SK-N-SH treated with all-trans-retinoic acid at 6 μM for 48 hours (cell line): ENCODE results near the gene PTPN1.

Experiments used
- ATAC-seq: fragments of 200-7000 bp; cut with Tn5 transposase; 3 replicates; pipeline ENCODE4 v1.9.1; 2020; ENCODE audit warnings: mild to moderate bottlenecking, moderate library complexity
- ARNTL ChIP-seq: fragments of 450-650 bp; formaldehyde crosslinking; IDR thresholded peaks from 2 replicates; pipeline ENCODE4 v1.5.0; 2020; ENCODE audit warnings: low read depth, mild to moderate bottlenecking, moderate library complexity, borderline replicate concordance
- BACH2 ChIP-seq: fragments of 250-450 bp; sonication (Bioruptor Pico); IDR thresholded peaks from 2 replicates; pipeline ENCODE4 v1.9.0; 2021; ENCODE audit warnings: mild to moderate bottlenecking, borderline replicate concordance
- CSDC2 ChIP-seq: fragments of 250-450 bp; sonication (Bioruptor Pico); IDR thresholded peaks from 2 replicates; pipeline ENCODE4 v1.5.0; 2020; ENCODE audit warnings: mild to moderate bottlenecking, moderate library complexity
- CSRNP3 ChIP-seq: fragments of 250-450 bp; sonication (Bioruptor Pico); IDR thresholded peaks from 2 replicates; pipeline ENCODE4 v1.5.1; 2021; ENCODE audit warnings: mild to moderate bottlenecking, moderate library complexity
- ESRRG ChIP-seq: fragments of 250-450 bp; sonication (Bioruptor Pico); IDR thresholded peaks from 2 replicates; pipeline ENCODE4 v1.6.1; 2021; ENCODE audit warnings: mild to moderate bottlenecking
- GLIS3 ChIP-seq: fragments of 250-450 bp; sonication (Bioruptor Pico); IDR thresholded peaks from 2 replicates; pipeline ENCODE4 v1.5.0; 2020; ENCODE audit warnings: mild to moderate bottlenecking, moderate library complexity
- ISL1 ChIP-seq: fragments of 250-450 bp; sonication (Bioruptor Pico); IDR thresholded peaks from 2 replicates; pipeline ENCODE4 v2.1.2; 2022; ENCODE audit warnings: mild to moderate bottlenecking, moderate library complexity
- OSR1 ChIP-seq: fragments of 250-450 bp; sonication (Bioruptor Pico); IDR thresholded peaks from 2 replicates; pipeline ENCODE4 v1.8.0; 2022; ENCODE audit warnings: moderate library complexity, mild to moderate bottlenecking, inconsistent platforms
- PATZ1 ChIP-seq: fragments of 250-450 bp; sonication (Bioruptor Pico); IDR thresholded peaks from 2 replicates; pipeline ENCODE4 v1.8.0; 2020; ENCODE audit warnings: mild to moderate bottlenecking, moderate library complexity, borderline replicate concordance
- POU6F1 ChIP-seq: fragments of 250-450 bp; sonication (Bioruptor Pico); IDR thresholded peaks from 2 replicates; pipeline ENCODE4 v1.8.0; 2021; ENCODE audit warnings: low read depth, mild to moderate bottlenecking, moderate library complexity, borderline replicate concordance
- PPARA ChIP-seq: fragments of 250-450 bp; sonication (Bioruptor Pico); IDR thresholded peaks from 2 replicates; pipeline ENCODE4 v1.5.0; 2020; ENCODE audit warnings: mild to moderate bottlenecking, borderline replicate concordance
- RARB ChIP-seq: fragments of 250-450 bp; sonication (Bioruptor Pico); IDR thresholded peaks from 2 replicates; pipeline ENCODE4 v1.8.0; 2021; ENCODE audit warnings: mild to moderate bottlenecking, moderate library complexity
- SNAI2 ChIP-seq: fragments of 250-450 bp; sonication (Bioruptor Pico); IDR thresholded peaks from 2 replicates; pipeline ENCODE4 v1.5.0; 2020; ENCODE audit warnings: mild to moderate bottlenecking, moderate library complexity
- TCF4 ChIP-seq: fragments of 250-450 bp; sonication (Bioruptor Pico); IDR thresholded peaks from 2 replicates; pipeline ENCODE4 v1.8.0; 2021; ENCODE audit warnings: mild to moderate bottlenecking, moderate library complexity, borderline replicate concordance
- ZC3H10 ChIP-seq: fragments of 250-450 bp; sonication (Bioruptor Pico); IDR thresholded peaks from 2 replicates; pipeline ENCODE4 v1.5.1; 2021; ENCODE audit warnings: mild to moderate bottlenecking, moderate library complexity
- ZFP3 ChIP-seq: fragments of 250-450 bp; sonication (Bioruptor Pico); IDR thresholded peaks from 2 replicates; pipeline ENCODE4 v1.5.0; 2020; ENCODE audit warnings: mild to moderate bottlenecking, moderate library complexity
- ZNF70 ChIP-seq: fragments of 450-650 bp; formaldehyde crosslinking; IDR thresholded peaks from 2 replicates; pipeline ENCODE4 v1.5.0; 2020; ENCODE audit warnings: mild to moderate bottlenecking, moderate library complexity
- ZNF8 ChIP-seq: fragments of 450-650 bp; formaldehyde crosslinking; IDR thresholded peaks from 2 replicates; pipeline ENCODE4 v1.5.0; 2020; ENCODE audit warnings: mild to moderate bottlenecking, moderate library complexity
- TF ChIP-seq, protein P1 (sequence below): fragments of 250-450 bp; sonication (Bioruptor Pico); IDR thresholded peaks from 2 replicates; pipeline ENCODE4 v1.5.0; 2020; ENCODE audit warnings: mild to moderate bottlenecking, moderate library complexity
- TF ChIP-seq, protein P2 (sequence below): fragments of 250-450 bp; sonication (Bioruptor Pico); IDR thresholded peaks from 2 replicates; pipeline ENCODE4 v1.5.1; 2020; ENCODE audit warnings: low read depth, mild to moderate bottlenecking, moderate library complexity

The PTPN1 gene

GRCh38 chr20:50554694-50555579, 44.8 kb downstream of the PTPN1 start:
- no peak for ATAC-seq
- TF ChIP-seq RARB = no peak
- no peak for TF ChIP-seq ZFP3 (CRISPR knock-in tag)
- no peak for TF ChIP-seq ESRRG (CRISPR knock-in tag)
- no peak for TF ChIP-seq ZNF8 (CRISPR knock-in tag)
- TF ChIP-seq ARNTL (CRISPR knock-in tag) = no peak
- TF ChIP-seq TCF4 (CRISPR knock-in tag) = no peak
- no peak for TF ChIP-seq BACH2 (CRISPR knock-in tag)

- no peak for ATAC-seq
- no peak for TF ChIP-seq ZC3H10 (CRISPR knock-in tag)
- no peak for TF ChIP-seq GLIS3 (CRISPR knock-in tag)
- TF ChIP-seq RARB = no peak
- no peak for TF ChIP-seq ZFP3 (CRISPR knock-in tag)
- no peak for TF ChIP-seq ARNTL (CRISPR knock-in tag)
- no peak for TF ChIP-seq CSRNP3 (CRISPR knock-in tag)
- TF ChIP-seq ISL1 (CRISPR knock-in tag) = no peak
- TF ChIP-seq, protein P1, sequence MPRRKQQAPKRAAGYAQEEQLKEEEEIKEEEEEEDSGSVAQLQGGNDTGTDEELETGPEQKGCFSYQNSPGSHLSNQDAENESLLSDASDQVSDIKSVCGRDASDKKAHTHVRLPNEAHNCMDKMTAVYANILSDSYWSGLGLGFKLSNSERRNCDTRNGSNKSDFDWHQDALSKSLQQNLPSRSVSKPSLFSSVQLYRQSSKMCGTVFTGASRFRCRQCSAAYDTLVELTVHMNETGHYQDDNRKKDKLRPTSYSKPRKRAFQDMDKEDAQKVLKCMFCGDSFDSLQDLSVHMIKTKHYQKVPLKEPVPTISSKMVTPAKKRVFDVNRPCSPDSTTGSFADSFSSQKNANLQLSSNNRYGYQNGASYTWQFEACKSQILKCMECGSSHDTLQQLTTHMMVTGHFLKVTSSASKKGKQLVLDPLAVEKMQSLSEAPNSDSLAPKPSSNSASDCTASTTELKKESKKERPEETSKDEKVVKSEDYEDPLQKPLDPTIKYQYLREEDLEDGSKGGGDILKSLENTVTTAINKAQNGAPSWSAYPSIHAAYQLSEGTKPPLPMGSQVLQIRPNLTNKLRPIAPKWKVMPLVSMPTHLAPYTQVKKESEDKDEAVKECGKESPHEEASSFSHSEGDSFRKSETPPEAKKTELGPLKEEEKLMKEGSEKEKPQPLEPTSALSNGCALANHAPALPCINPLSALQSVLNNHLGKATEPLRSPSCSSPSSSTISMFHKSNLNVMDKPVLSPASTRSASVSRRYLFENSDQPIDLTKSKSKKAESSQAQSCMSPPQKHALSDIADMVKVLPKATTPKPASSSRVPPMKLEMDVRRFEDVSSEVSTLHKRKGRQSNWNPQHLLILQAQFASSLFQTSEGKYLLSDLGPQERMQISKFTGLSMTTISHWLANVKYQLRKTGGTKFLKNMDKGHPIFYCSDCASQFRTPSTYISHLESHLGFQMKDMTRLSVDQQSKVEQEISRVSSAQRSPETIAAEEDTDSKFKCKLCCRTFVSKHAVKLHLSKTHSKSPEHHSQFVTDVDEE (CRISPR knock-in tag) = no peak
- TF ChIP-seq OSR1 = no peak
- TF ChIP-seq ZNF8 (CRISPR knock-in tag) = no peak
- no peak for TF ChIP-seq ZNF70 (CRISPR knock-in tag)
- no peak for TF ChIP-seq BACH2 (CRISPR knock-in tag)
- TF ChIP-seq PATZ1 = no peak
- no peak for TF ChIP-seq SNAI2 (CRISPR knock-in tag)
- TF ChIP-seq, protein P2, sequence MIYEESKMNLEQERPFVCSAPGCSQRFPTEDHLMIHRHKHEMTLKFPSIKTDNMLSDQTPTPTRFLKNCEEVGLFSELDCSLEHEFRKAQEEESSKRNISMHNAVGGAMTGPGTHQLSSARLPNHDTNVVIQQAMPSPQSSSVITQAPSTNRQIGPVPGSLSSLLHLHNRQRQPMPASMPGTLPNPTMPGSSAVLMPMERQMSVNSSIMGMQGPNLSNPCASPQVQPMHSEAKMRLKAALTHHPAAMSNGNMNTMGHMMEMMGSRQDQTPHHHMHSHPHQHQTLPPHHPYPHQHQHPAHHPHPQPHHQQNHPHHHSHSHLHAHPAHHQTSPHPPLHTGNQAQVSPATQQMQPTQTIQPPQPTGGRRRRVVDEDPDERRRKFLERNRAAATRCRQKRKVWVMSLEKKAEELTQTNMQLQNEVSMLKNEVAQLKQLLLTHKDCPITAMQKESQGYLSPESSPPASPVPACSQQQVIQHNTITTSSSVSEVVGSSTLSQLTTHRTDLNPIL (CRISPR knock-in tag) = no peak
- no peak for TF ChIP-seq POU6F1 (CRISPR knock-in tag)
- no peak for TF ChIP-seq PPARA (CRISPR knock-in tag)
- TF ChIP-seq, all 23 proteins: peak for 0
Observed at GRCh38 chr20:50555662-50556061, 45.5 kb downstream of the PTPN1 start.

- TF ChIP-seq OSR1 (no peak), ZC3H10 (CRISPR knock-in tag) (no peak), CSDC2 (CRISPR knock-in tag) (no peak)
- no peak for ATAC-seq
Observed at GRCh38 chr20:50557549-50558134, 47.5 kb downstream of the PTPN1 start.
